ENCODE results near the gene C5. TPM values are rescaled to one million over a fixed set of nuclear protein-coding genes. Genes with fewer than 3 reads are reported as not detected.
A peak's percentile ranks its signal among the peaks of the same experiment; 100 is the strongest.

The C5 gene
- total and polyA plus RNA-seq, 9 of the 15 experiments (the other 6 are each of a cell fraction or from before 2014, with no cell fraction given), result 0.08 to 0.91 (median 0.42) TPM

GRCh38 chr9:120937596-120937995 is 112.5 kb downstream of the C5 start:
- no peaks in the 10 kb centered on the region for H3K9me3 ChIP-seq (replicated peaks; ENCODE audit: control insufficient read depth, insufficient read depth, low read depth, low read length)
- ChIA-PET POLR2A (no interaction called here), CTCF (ENCODE audit: low intra/inter-chr PET ratio) (interaction anchor here (0.6 to 2.5 kb wide), 3 partner anchors 21 to 181 kb away, joined by 3 to 12 read pairs (median 3); no protein-coding TSS in a partner anchor)
- H3K9ac ChIP-seq (ENCODE audit: insufficient read depth in 1 of 2, low read depth in 2 of 2, low read length in 2 of 2), result no peak overlapping the region
- no peaks in the 10 kb centered on the region for H3K9me1 ChIP-seq (ENCODE audit: control insufficient read depth, insufficient read depth, low read length)
- no peaks in the 10 kb centered on the region for H3K79me2 ChIP-seq (ENCODE audit: control insufficient read depth, insufficient read depth, low read length)
- in situ Hi-C loops (cut with MboI), result loop anchor here (25.0 kb wide), 1 partner anchor 325 kb away; no protein-coding TSS in a partner anchor
- no peaks in the 10 kb centered on the region for H3K36me3 ChIP-seq (ENCODE audit: control insufficient read depth, insufficient read depth, low read length)
- H2AFZ ChIP-seq (ENCODE audit: low read depth, low read length), result peak overlapping the region; percentile 72; the same call in 1 of the 2 replicates
- no TSS peak for BruUV-seq (replicated peaks)
- WGBS (ENCODE audit: insufficient coverage, low coverage, missing lambda C conversion rate), result 6% methylated on average over 1 of the region's 1 CpG
- no peaks in the 10 kb centered on the region for H4K20me1 ChIP-seq (replicated peaks; ENCODE audit: control insufficient read depth, insufficient read depth, low read length)
- H3K4me1 ChIP-seq (replicated peaks in 1 of 2; ENCODE audit: control insufficient read depth in 2 of 2, insufficient read depth in 2 of 2, low read length in 2 of 2), result peaks cover 13 to 32% of the 10 kb centered on the region in 2 experiments
- no peak overlapping the region for H3K27ac ChIP-seq (ENCODE audit: extremely low read depth, low read depth, low read length)
- no peak for TF ChIP-seq GATA2 (CRISPR knock-in tag; IDR thresholded peaks at IDR 0.05)
- TF ChIP-seq ZNF239 (CRISPR knock-in tag; IDR thresholded peaks at IDR 0.05), result no peak
- 0 out of 4 replicates have a peak, but pooled peaks of 1 of the 2 experiments have one; percentile 13 for TF ChIP-seq FOXA3 (CRISPR knock-in tag; conservative IDR thresholded peaks at IDR 0.05 in 1 of 2, IDR thresholded peaks at IDR 0.05 in 1 of 2)
- DNase-seq (ENCODE audit: extremely low read depth in 1 of 4, low spot score in 3 of 4) (no peak), ATAC-seq (no peak), FAIRE-seq (no peak)
- no peak overlapping the region for H3K4me2 ChIP-seq (ENCODE audit: insufficient read depth, low read length)
- H3K4me3 ChIP-seq, result no peak overlapping the region
- H3K27me3 ChIP-seq (ENCODE audit: control insufficient read depth in 2 of 2, insufficient read depth in 2 of 2, low read length in 2 of 2), result peaks cover 2 to 11% of the 10 kb centered on the region in 2 experiments; a peak in 3 of 5 replicates
- intact Hi-C loops (cut with micrococcal nuclease), result loop anchor here (2.0 to 10.0 kb wide), 5 partner anchors 61 to 323 kb away; partner anchors contain the start of genes PHF19 and PSMD5

DNA sequence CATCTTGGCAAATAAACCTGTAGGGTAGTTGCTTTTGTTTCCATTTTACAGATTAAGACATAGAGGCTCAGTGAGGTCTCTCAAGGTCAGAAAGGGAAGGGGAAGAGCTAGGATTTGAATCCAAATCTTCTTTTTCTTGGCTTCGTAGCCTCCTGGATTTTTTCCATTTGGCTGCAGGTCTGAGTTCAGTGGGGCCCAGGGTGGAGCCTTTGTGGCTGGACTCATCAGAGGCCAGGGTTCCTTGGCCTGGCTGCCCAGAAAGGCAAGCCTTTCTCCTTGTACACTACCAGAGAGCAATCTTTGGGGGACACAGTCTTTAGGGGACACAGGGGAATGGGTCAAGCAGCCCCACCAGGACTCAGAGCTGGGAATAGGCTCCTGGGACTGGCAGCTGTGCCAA is 112.9 kb downstream of the C5 start:
- Histone ChIP-seq H4K20me1 (replicated peaks; ENCODE audit: control insufficient read depth, insufficient read depth, low read length) (no peaks in the 10 kb centered on the region), H3K4me3 (no peak overlapping the region), H3K27ac (ENCODE audit: extremely low read depth, low read depth, low read length) (no peak overlapping the region), H2AFZ (ENCODE audit: low read depth, low read length) (peak overlapping the region; percentile 72; the same call in 1 of the 2 replicates), H3K9ac (ENCODE audit: insufficient read depth in 1 of 2, low read depth in 2 of 2, low read length in 2 of 2) (peak overlapping the region in 1 of 2 experiments; percentile 27; a peak in 1 of 4 replicates), H3K79me2 (ENCODE audit: control insufficient read depth, insufficient read depth, low read length) (no peaks in the 10 kb centered on the region), H3K4me1 (replicated peaks in 1 of 2; ENCODE audit: control insufficient read depth in 2 of 2, insufficient read depth in 2 of 2, low read length in 2 of 2) (peaks cover 13 to 32% of the 10 kb centered on the region in 2 experiments), H3K4me2 (ENCODE audit: insufficient read depth, low read length) (no peak overlapping the region), H3K9me1 (ENCODE audit: control insufficient read depth, insufficient read depth, low read length) (no peaks in the 10 kb centered on the region), H3K9me3 (replicated peaks; ENCODE audit: control insufficient read depth, insufficient read depth, low read depth, low read length) (no peaks in the 10 kb centered on the region), H3K27me3 (ENCODE audit: control insufficient read depth in 2 of 2, insufficient read depth in 2 of 2, low read length in 2 of 2) (peaks cover 2 to 11% of the 10 kb centered on the region in 2 experiments; a peak in 3 of 5 replicates), H3K36me3 (ENCODE audit: control insufficient read depth, insufficient read depth, low read length) (no peaks in the 10 kb centered on the region)
- ChIA-PET CTCF (ENCODE audit: low intra/inter-chr PET ratio) (interaction anchor here (0.6 to 2.5 kb wide), 5 partner anchors 21 to 382 kb away, joined by 3 to 12 read pairs (median 3); no protein-coding TSS in a partner anchor), POLR2A (interaction anchor here (0.6 kb wide), 1 partner anchor 180 kb away, joined by 3 read pairs; no protein-coding TSS in a partner anchor)
- intact Hi-C loops (cut with micrococcal nuclease), result loop anchor here (2.0 to 10.0 kb wide), 5 partner anchors 60 to 322 kb away; partner anchors contain the start of genes PHF19 and PSMD5
- in situ Hi-C loops (cut with MboI), result loop anchor here (25.0 kb wide), 1 partner anchor 325 kb away; no protein-coding TSS in a partner anchor
- ATAC-seq (no peak), DNase-seq (ENCODE audit: extremely low read depth in 1 of 4, low spot score in 3 of 4) (no peak), FAIRE-seq (no peak)
- 75% methylated on average over 1 of the region's 1 CpG for WGBS (ENCODE audit: insufficient coverage, low coverage, missing lambda C conversion rate)
- TF ChIP-seq, protein P1, sequence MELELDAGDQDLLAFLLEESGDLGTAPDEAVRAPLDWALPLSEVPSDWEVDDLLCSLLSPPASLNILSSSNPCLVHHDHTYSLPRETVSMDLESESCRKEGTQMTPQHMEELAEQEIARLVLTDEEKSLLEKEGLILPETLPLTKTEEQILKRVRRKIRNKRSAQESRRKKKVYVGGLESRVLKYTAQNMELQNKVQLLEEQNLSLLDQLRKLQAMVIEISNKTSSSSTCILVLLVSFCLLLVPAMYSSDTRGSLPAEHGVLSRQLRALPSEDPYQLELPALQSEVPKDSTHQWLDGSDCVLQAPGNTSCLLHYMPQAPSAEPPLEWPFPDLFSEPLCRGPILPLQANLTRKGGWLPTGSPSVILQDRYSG (tag; conservative IDR thresholded peaks at IDR 0.05; ENCODE audit: low read depth), result no peak
- TF ChIP-seq ESRRA (IDR thresholded peaks at IDR 0.05; ENCODE audit: borderline replicate concordance, low read depth), result peak; percentile 39; the same call in 1 of the 2 replicates
- TF ChIP-seq GTF2E2 (tag; IDR thresholded peaks at IDR 0.05), result peak; percentile 35; the same call in 1 of the 2 replicates
- BruUV-seq (replicated peaks), result no TSS peak
